Muscle layer of duodenum (tissue), 2 donors: ENCODE measurements around the gene NPAS3.

ENCODE experiments used
- H3K27ac ChIP-seq: one replicate; pipeline ENCODE4 v1.7.0; 2013; ENCODE audit warnings: mild to moderate bottlenecking, low read length
- H3K27me3 ChIP-seq: one replicate; pipeline ENCODE4 v1.7.0; 2013; ENCODE audit warnings: low read depth, mild to moderate bottlenecking, control low read depth, low read length
- H3K36me3 ChIP-seq, 2 donors: one replicate each; pipeline ENCODE4 v1.7.0; 2013; ENCODE audit warnings: low read length in 2 of 2, control low read depth in 1 of 2, mild to moderate bottlenecking in 1 of 2; ENCODE audit not compliant: insufficient read depth in 2 of 2, control insufficient read depth in 1 of 2
- H3K4me1 ChIP-seq, 2 donors: one replicate each; pipeline ENCODE4 v1.7.0; 2013; ENCODE audit warnings: low read length in 2 of 2, mild to moderate bottlenecking in 2 of 2, control low read depth in 1 of 2, moderate library complexity in 1 of 2; ENCODE audit not compliant: insufficient read depth in 2 of 2, control insufficient read depth in 1 of 2
- H3K4me3 ChIP-seq, 2 donors: one replicate each; pipeline ENCODE4 v1.7.0; 2013; ENCODE audit warnings: low read length in 2 of 2, low read depth in 1 of 2, mild to moderate bottlenecking in 1 of 2
- H3K9me3 ChIP-seq, 2 donors: one replicate each; pipeline ENCODE4 v1.7.0; 2013; ENCODE audit warnings: low read length in 2 of 2, control low read depth in 1 of 2, mild to moderate bottlenecking in 1 of 2; ENCODE audit not compliant: control insufficient read depth in 1 of 2
- donor health status: healthy.

NPAS3 gene

DNA sequence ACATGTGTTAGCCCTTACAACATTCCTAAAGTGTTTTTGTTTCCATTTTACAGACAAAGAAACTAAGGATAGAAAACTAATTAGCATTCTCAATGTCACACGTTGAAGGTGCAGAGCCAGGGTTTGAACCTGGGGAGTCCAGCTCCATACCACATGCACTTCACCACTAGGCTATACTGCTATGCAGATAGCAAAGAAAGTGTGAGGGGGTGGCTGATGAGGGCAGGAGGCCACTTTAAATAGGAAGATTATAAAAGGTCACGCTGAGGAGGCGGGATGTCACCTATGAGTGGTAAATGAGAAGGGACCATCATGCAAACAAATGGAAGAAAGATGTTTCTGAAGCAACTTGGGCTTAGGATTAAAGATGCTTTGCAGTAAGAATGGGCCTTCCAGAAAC lies 798.3 kb downstream of the NPAS3 start:
- Histone ChIP-seq H3K27ac (no peak overlapping the region), H3K4me1 (no peaks in the 10 kb centered on the region), H3K4me3 (no peak overlapping the region), H3K9me3 (no peaks in the 10 kb centered on the region), H3K27me3 (no peaks in the 10 kb centered on the region), H3K36me3 (no peaks in the 10 kb centered on the region)

- Histone ChIP-seq H3K36me3 (no peaks in the 10 kb centered on the region), H3K9me3 (no peaks in the 10 kb centered on the region), H3K27ac (no peak overlapping the region), H3K4me1 (no peaks in the 10 kb centered on the region), H3K27me3 (no peaks in the 10 kb centered on the region), H3K4me3 (no peak overlapping the region)
Observed at GRCh38 chr14:33737446-33737845, 798.8 kb downstream of the NPAS3 start.

GRCh38 chr14:33738029-33738428 lies 799.4 kb downstream of the NPAS3 start:
- no peaks in the 10 kb centered on the region for H3K36me3 ChIP-seq
- H3K27me3 ChIP-seq: no peaks in the 10 kb centered on the region
- H3K9me3 ChIP-seq: peaks cover 0 to 4% of the 10 kb centered on the region in 2 donors
- H3K4me1 ChIP-seq: no peaks in the 10 kb centered on the region
- no peak overlapping the region for H3K27ac ChIP-seq
- H3K4me3 ChIP-seq: no peak overlapping the region

DNA sequence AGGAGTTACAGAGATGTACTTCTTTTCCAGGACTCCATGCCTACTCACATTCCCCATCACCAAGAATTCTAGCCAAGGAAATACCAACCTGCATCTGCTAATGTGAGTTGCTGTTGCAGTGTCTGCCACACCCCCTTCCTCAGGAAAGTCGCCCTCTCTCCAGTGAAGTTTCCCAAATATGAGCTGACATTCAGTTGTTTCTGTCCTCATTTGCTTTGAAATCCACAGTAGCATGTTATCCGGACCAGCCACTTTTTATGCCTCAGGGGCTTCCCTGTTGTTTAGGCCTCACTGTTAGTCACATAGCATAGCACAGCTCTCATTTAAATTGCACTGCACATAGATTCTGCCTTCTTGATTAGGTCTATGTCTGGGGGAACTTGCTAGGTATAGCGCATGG lies 799.8 kb downstream of the NPAS3 start:
- Histone ChIP-seq H3K4me3 (no peak overlapping the region), H3K27ac (no peak overlapping the region), H3K9me3 (peaks cover 0 to 7% of the 10 kb centered on the region in 2 donors), H3K4me1 (no peaks in the 10 kb centered on the region), H3K36me3 (no peaks in the 10 kb centered on the region), H3K27me3 (no peaks in the 10 kb centered on the region)

GRCh38 chr14:33740531-33740930 lies 801.9 kb downstream of the NPAS3 start:
- Histone ChIP-seq H3K36me3 (no peaks in the 10 kb centered on the region), H3K4me1 (no peaks in the 10 kb centered on the region), H3K27ac (no peak overlapping the region), H3K9me3 (peaks cover 0 to 10% of the 10 kb centered on the region in 2 donors), H3K27me3 (no peaks in the 10 kb centered on the region), H3K4me3 (no peak overlapping the region)

DNA sequence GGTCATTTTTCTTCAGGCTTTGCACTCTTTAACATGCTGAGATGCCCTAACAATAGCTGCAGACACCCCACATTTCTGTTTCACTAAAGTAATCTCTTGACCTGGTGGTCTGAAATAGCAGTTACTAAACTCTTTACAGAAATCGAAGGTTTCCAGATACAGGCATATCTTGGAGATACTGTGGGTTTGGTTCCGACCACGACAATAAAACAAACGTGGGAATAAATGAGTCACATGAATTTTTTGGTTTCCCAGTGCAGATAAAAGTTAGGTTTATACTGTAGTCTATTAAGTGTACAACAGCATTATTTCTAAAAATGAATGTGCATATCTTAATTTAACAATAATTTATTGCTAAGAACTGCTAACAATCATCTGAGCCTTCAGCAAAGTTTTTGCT lies 803.5 kb downstream of the NPAS3 start:
- peaks cover 0 to 10% of the 10 kb centered on the region in 2 donors for H3K9me3 ChIP-seq
- no peaks in the 10 kb centered on the region for H3K27me3 ChIP-seq
- H3K4me3 ChIP-seq: no peak overlapping the region
- no peaks in the 10 kb centered on the region for H3K4me1 ChIP-seq
- no peaks in the 10 kb centered on the region for H3K36me3 ChIP-seq
- no peak overlapping the region for H3K27ac ChIP-seq

GRCh38 chr14:33745163-33745562 lies 806.5 kb downstream of the NPAS3 start:
- H3K9me3 ChIP-seq: peaks cover 0 to 10% of the 10 kb centered on the region in 2 donors
- H3K4me1 ChIP-seq: no peaks in the 10 kb centered on the region
- no peak overlapping the region for H3K4me3 ChIP-seq
- H3K27ac ChIP-seq: no peak overlapping the region
- no peaks in the 10 kb centered on the region for H3K36me3 ChIP-seq
- no peaks in the 10 kb centered on the region for H3K27me3 ChIP-seq

DNA sequence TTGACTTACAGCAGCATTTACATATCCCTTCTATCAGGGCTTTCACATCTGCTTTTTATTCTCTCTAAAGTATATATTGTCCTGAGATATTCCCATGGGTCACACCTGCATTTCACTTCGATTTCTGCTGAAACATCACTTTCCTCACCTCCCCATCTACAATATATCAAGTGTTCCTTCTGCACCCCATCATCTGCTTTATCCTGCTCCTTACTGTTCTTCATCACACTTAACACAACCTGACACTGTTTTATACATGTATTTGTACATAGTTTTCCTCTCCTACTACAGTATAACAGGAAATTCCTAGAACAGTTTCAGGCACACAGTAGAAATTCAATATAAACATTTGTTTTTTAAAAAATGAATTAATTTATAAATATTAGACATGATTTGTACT lies 809.1 kb downstream of the NPAS3 start:
- Histone ChIP-seq H3K9me3 (peaks cover 0 to 8% of the 10 kb centered on the region in 2 donors), H3K4me1 (no peaks in the 10 kb centered on the region), H3K36me3 (no peaks in the 10 kb centered on the region), H3K27ac (no peak overlapping the region), H3K4me3 (no peak overlapping the region), H3K27me3 (no peaks in the 10 kb centered on the region)

GRCh38 chr14:33754261-33754660 lies 815.6 kb downstream of the NPAS3 start:
- Histone ChIP-seq H3K27me3 (no peaks in the 10 kb centered on the region), H3K4me3 (no peak overlapping the region), H3K4me1 (no peaks in the 10 kb centered on the region), H3K9me3 (no peaks in the 10 kb centered on the region), H3K36me3 (no peaks in the 10 kb centered on the region), H3K27ac (no peak overlapping the region)

DNA sequence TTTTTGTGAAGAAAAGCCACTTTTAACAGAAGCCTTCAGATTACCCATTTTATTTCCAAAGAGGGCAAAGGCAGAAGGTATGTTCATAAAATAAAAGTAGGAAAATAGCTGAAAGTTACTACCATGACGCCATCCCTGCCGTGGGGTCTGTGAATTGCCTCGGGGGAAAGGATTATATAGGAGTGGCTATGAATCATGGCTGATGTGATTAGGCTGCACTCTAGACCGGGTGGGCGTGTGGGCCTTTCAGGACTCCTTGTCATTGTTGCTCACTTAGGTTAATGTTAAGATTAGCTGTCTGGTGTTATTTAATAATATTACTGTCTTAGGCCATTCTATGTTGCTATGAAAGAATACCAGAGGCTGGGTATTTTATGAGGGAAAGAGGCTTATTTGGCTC lies 816.7 kb downstream of the NPAS3 start:
- Histone ChIP-seq H3K27me3 (no peaks in the 10 kb centered on the region), H3K9me3 (no peaks in the 10 kb centered on the region), H3K27ac (no peak overlapping the region), H3K4me3 (no peak overlapping the region), H3K4me1 (no peaks in the 10 kb centered on the region), H3K36me3 (no peaks in the 10 kb centered on the region)

- no peak overlapping the region for H3K4me3 ChIP-seq
- H3K4me1 ChIP-seq: no peaks in the 10 kb centered on the region
- H3K27me3 ChIP-seq: no peaks in the 10 kb centered on the region
- H3K36me3 ChIP-seq: no peaks in the 10 kb centered on the region
- no peaks in the 10 kb centered on the region for H3K9me3 ChIP-seq
- no peak overlapping the region for H3K27ac ChIP-seq
Observed at GRCh38 chr14:33756833-33757232, 818.2 kb downstream of the NPAS3 start.

DNA sequence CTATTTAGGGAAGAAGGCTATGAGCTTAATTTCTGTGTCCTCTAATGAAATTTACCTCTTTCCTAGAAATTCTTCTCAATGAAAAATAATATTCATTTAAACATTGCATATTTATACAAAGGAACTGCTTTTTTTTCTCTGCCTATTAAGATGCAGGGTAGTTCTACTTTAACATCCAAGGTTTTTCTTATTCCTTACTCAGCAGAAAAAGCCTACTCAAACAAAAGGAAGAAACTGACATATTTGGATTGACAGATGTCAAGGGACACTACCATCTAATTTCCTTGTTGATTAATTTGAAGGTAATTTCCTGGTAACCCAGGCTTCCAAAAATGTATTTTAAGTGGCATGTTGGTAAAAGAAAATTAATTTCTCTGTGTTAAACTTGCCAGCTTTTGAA lies 819.9 kb downstream of the NPAS3 start:
- Histone ChIP-seq H3K27ac (no peak overlapping the region), H3K36me3 (no peaks in the 10 kb centered on the region), H3K4me3 (no peak overlapping the region), H3K9me3 (no peaks in the 10 kb centered on the region), H3K4me1 (peaks cover 0 to 6% of the 10 kb centered on the region in 2 donors), H3K27me3 (no peaks in the 10 kb centered on the region)
